Duodenal mucosa (tissue), 2 donors: ENCODE measurements around the gene FOXP4.

Experiments
- H3K27ac ChIP-seq: one replicate; pipeline ENCODE4 v1.7.0; 2013; ENCODE audit warnings: low read depth, low read length
- H3K27me3 ChIP-seq, 2 donors: one replicate each; pipeline ENCODE4 v1.7.0; 2013; ENCODE audit warnings: low read length in 2 of 2, control low read depth in 1 of 2; ENCODE audit not compliant: insufficient read depth in 2 of 2, control insufficient read depth in 1 of 2
- H3K36me3 ChIP-seq, 2 donors: one replicate each; pipeline ENCODE4 v1.7.0; 2013; ENCODE audit warnings: low read length in 2 of 2, control low read depth in 1 of 2; ENCODE audit not compliant: insufficient read depth in 2 of 2, control insufficient read depth in 1 of 2
- H3K4me1 ChIP-seq, 2 donors: one replicate each; pipeline ENCODE4 v1.7.0; 2013; ENCODE audit warnings: low read length in 2 of 2, control low read depth in 1 of 2; ENCODE audit not compliant: insufficient read depth in 2 of 2, control insufficient read depth in 1 of 2
- H3K4me3 ChIP-seq, 2 donors: one replicate each; pipeline ENCODE4 v1.7.0; 2013; ENCODE audit warnings: low read length in 2 of 2, low read depth in 1 of 2
- H3K9ac ChIP-seq, 2 donors: one replicate each; pipeline ENCODE4 v1.7.0; 2013; ENCODE audit warnings: low read length in 2 of 2, low read depth in 1 of 2
- H3K9me3 ChIP-seq, 2 donors: one replicate each; pipeline ENCODE4 v1.7.0; 2013; ENCODE audit warnings: low read length in 2 of 2, control low read depth in 1 of 2; ENCODE audit not compliant: control insufficient read depth in 1 of 2

The FOXP4 gene

GRCh38 chr6:41563060-41563776, 17.0 kb downstream of the FOXP4 start:
- H3K9ac ChIP-seq, result no peak overlapping the region
- peaks cover 7 to 13% of the 10 kb centered on the region in 2 donors for H3K4me1 ChIP-seq
- no peaks in the 10 kb centered on the region for H3K9me3 ChIP-seq
- no peak overlapping the region for H3K27ac ChIP-seq
- no peak overlapping the region for H3K4me3 ChIP-seq
- peaks cover 19 to 31% of the 10 kb centered on the region in 2 donors for H3K36me3 ChIP-seq
- no peaks in the 10 kb centered on the region for H3K27me3 ChIP-seq

- Histone ChIP-seq H3K9ac (no peak overlapping the region), H3K27ac (no peak overlapping the region), H3K36me3 (peaks cover 22 to 40% of the 10 kb centered on the region in 2 donors), H3K9me3 (no peaks in the 10 kb centered on the region), H3K4me3 (no peak overlapping the region), H3K27me3 (no peaks in the 10 kb centered on the region), H3K4me1 (peaks cover 11 to 18% of the 10 kb centered on the region in 2 donors)
Measured at GRCh38 chr6:41564448-41565142, 18.4 kb downstream of the FOXP4 start.

- H3K4me1 ChIP-seq, result peaks cover 11 to 19% of the 10 kb centered on the region in 2 donors
Measured at GRCh38 chr6:41565701-41566100, 19.5 kb downstream of the FOXP4 start.

GRCh38 chr6:41566961-41567360, 20.8 kb downstream of the FOXP4 start:
- Histone ChIP-seq H3K9me3 (no peaks in the 10 kb centered on the region), H3K36me3 (peaks cover 28 to 58% of the 10 kb centered on the region in 2 donors)

More at GRCh38 chr6:41565701-41566100, 19.5 kb downstream of the FOXP4 start:
- Histone ChIP-seq H3K9ac (no peak overlapping the region), H3K27me3 (no peaks in the 10 kb centered on the region), H3K27ac (no peak overlapping the region), H3K36me3 (peaks cover 28 to 47% of the 10 kb centered on the region in 2 donors), H3K9me3 (no peaks in the 10 kb centered on the region), H3K4me3 (no peak overlapping the region)

GRCh38 chr6:41567684-41568083, 21.5 kb downstream of the FOXP4 start:
- Histone ChIP-seq H3K9ac (no peak overlapping the region), H3K36me3 (peaks cover 28 to 58% of the 10 kb centered on the region in 2 donors), H3K4me1 (peaks cover 0 to 13% of the 10 kb centered on the region in 2 donors), H3K4me3 (no peak overlapping the region), H3K9me3 (no peaks in the 10 kb centered on the region), H3K27ac (no peak overlapping the region), H3K27me3 (no peaks in the 10 kb centered on the region)

More at GRCh38 chr6:41566961-41567360, 20.8 kb downstream of the FOXP4 start:
- peaks cover under 1 to 15% of the 10 kb centered on the region in 2 donors for H3K4me1 ChIP-seq
- H3K27me3 ChIP-seq, result no peaks in the 10 kb centered on the region
- H3K9ac ChIP-seq, result no peak overlapping the region
- H3K4me3 ChIP-seq, result no peak overlapping the region
- H3K27ac ChIP-seq, result no peak overlapping the region

- no peak overlapping the region for H3K4me3 ChIP-seq
- H3K36me3 ChIP-seq, result peaks cover 28 to 58% of the 10 kb centered on the region in 2 donors
- peaks cover 0 to 13% of the 10 kb centered on the region in 2 donors for H3K4me1 ChIP-seq
- H3K9ac ChIP-seq, result no peak overlapping the region
- H3K27me3 ChIP-seq, result no peaks in the 10 kb centered on the region
- H3K9me3 ChIP-seq, result no peaks in the 10 kb centered on the region
- no peak overlapping the region for H3K27ac ChIP-seq
Measured at GRCh38 chr6:41568202-41568584, 22.0 kb downstream of the FOXP4 start.

- Histone ChIP-seq H3K4me3 (no peak overlapping the region), H3K36me3 (peaks cover 28 to 58% of the 10 kb centered on the region in 2 donors), H3K27me3 (no peaks in the 10 kb centered on the region), H3K9ac (no peak overlapping the region), H3K9me3 (no peaks in the 10 kb centered on the region), H3K4me1 (peaks cover 0 to 13% of the 10 kb centered on the region in 2 donors), H3K27ac (peak overlapping the region; percentile 42)
Measured at GRCh38 chr6:41568585-41569384, 22.6 kb downstream of the FOXP4 start.

GRCh38 chr6:41570259-41570615, 24.1 kb downstream of the FOXP4 start:
- no peak overlapping the region for H3K9ac ChIP-seq
- H3K27me3 ChIP-seq, result no peaks in the 10 kb centered on the region
- no peak overlapping the region for H3K27ac ChIP-seq
- H3K4me3 ChIP-seq, result no peak overlapping the region
- no peaks in the 10 kb centered on the region for H3K9me3 ChIP-seq
- H3K4me1 ChIP-seq, result peaks cover 0 to 13% of the 10 kb centered on the region in 2 donors
- H3K36me3 ChIP-seq, result peaks cover 28 to 64% of the 10 kb centered on the region in 2 donors

GRCh38 chr6:41571021-41571780, 25.0 kb downstream of the FOXP4 start:
- H3K4me3 ChIP-seq, result no peak overlapping the region
- H3K9ac ChIP-seq, result no peak overlapping the region
- H3K36me3 ChIP-seq, result peaks cover 19 to 54% of the 10 kb centered on the region in 2 donors
- H3K27ac ChIP-seq, result no peak overlapping the region
- H3K4me1 ChIP-seq, result peaks cover 0 to 15% of the 10 kb centered on the region in 2 donors
- no peaks in the 10 kb centered on the region for H3K27me3 ChIP-seq
- no peaks in the 10 kb centered on the region for H3K9me3 ChIP-seq
